Activated CD8-positive, alpha-beta memory T cell treated with anti-CD3 and anti-CD28 coated beads, Interleukin-2, amount 10 ng/mL, durations not matched to agents 7 days and 5 days (primary cell): ENCODE measurements around the gene ZNF580. TPM values are rescaled to one million over a fixed set of nuclear protein-coding genes. Genes with fewer than 3 reads are reported as not detected.

Experiments used
- ATAC-seq: fragments of 150-1000 bp; cut with Tn5 transposase; one replicate; pipeline ENCODE4 v1.10.0; 2021; ENCODE audit warnings: moderate library complexity
- CTCF ChIA-PET: fragments of 350-600 bp; sonication (Branson Sonifier 250); formaldehyde crosslinking; loops from one replicate; lab custom pipeline; 2021; ENCODE audit warnings: antibody characterized with exemption; lab: Charles Lee
- DNase-seq: peaks from one replicate; pipeline ENCODE4 v3.0.0-alpha.2; 2020
- H3K27ac Mint-ChIP-seq: one replicate; pipeline ENCODE4 v1.8.0; 2021; ENCODE audit warnings: mild to moderate bottlenecking, mixed read lengths
- H3K27me3 Mint-ChIP-seq: one replicate; pipeline ENCODE4 v1.8.0; 2021; ENCODE audit warnings: mixed read lengths
- H3K36me3 Mint-ChIP-seq: one replicate; pipeline ENCODE4 v1.8.0; 2021; ENCODE audit warnings: mild to moderate bottlenecking, mixed read lengths
- H3K4me1 Mint-ChIP-seq: one replicate; pipeline ENCODE4 v1.8.0; 2021; ENCODE audit warnings: mixed read lengths
- H3K4me3 Mint-ChIP-seq: one replicate; pipeline ENCODE4 v1.8.0; 2021; ENCODE audit warnings: mild to moderate bottlenecking, moderate library complexity, mixed read lengths
- H3K9me3 Mint-ChIP-seq: one replicate; pipeline ENCODE4 v1.8.0; 2022; ENCODE audit warnings: low read depth, mixed read lengths
- total RNA-seq, 2 experiments: library from RNA; stranded (reverse); gene quantifications; one replicate each; pipeline ENCODE4 v1.2.3, GENCODE V29; 2021

ZNF580 gene
- total RNA-seq, 2 experiments from 2014 or later, result 33.1 to 33.7 TPM

GRCh38 chr19:55646889-55647731 lies 6.3 kb downstream of the ZNF580 start:
- H3K27me3 Mint-ChIP-seq, result no peaks in the 10 kb centered on the region
- CTCF ChIA-PET, result interaction anchor here (1.2 to 5.5 kb wide), 4 partner anchors 13 to 143 kb away, joined by 3 to 74 read pairs (median 4); partner anchors contain the start of gene FIZ1
- H3K36me3 Mint-ChIP-seq, result peaks cover 7% of the 10 kb centered on the region
- peak overlapping the region; percentile 71 for H3K4me3 Mint-ChIP-seq
- ATAC-seq (no peak), DNase-seq (no peak)
- no peaks in the 10 kb centered on the region for H3K9me3 Mint-ChIP-seq
- H3K4me1 Mint-ChIP-seq, result peaks cover 37% of the 10 kb centered on the region
- H3K27ac Mint-ChIP-seq, result peak overlapping the region; percentile 75

DNA sequence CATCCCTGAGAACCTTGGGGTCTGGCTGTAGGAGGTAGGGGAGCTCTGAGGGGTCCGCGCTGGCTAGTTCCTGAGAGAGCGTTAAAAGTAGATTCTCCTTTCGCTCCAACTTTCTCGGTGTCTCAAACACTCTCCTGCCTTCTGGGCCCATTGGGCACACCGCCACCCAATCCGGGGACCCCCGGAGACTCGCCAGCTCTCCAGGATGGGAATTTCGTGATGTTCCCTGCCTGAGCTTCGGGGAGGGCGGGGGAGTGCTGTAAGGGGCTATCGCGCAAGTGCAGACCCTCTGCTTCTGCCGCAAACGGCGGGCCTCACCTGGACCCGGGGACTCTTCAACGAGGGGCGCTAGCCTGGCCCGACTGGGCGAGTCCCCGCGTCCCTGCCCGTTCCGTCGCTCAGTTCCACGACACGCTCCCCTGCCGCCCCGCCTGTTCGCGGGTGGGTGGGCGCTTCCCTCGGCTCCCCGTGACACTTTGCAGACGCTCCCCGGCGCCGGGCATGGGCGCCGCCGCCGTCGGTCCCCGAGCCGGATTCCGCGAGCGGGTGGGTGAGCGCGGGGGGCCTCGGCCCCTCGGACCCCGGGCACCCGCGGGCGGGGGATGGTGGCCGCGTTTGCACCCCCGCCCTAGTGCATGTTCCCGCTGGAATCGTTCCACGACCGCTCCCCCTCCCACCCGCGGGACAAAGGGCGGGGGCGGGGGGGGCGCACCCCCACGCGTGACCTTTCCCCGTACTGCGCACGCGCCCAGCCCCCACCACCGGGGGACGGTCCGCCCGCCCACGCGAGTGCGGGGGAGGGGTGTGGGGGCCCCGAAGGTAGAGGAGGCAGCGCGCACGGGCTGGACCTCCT lies 7.2 kb downstream of the ZNF580 start, which contains the start of gene CCDC106:
Gene CCDC106, plus strand, starts transcription at position 481 of the 853 bp plus-strand sequence. CDS start 835 bp downstream, outside the sequence.
- Mint-ChIP-seq H3K9me3 (no peaks in the 10 kb centered on the region), H3K27me3 (no peaks in the 10 kb centered on the region), H3K4me3 (peak within 1 kb of the TSS; percentile 71), H3K27ac (peak within 1 kb of the TSS; percentile 75), H3K4me1 (peaks cover 35% of the 10 kb centered on the region), H3K36me3 (peaks cover 8% of the 10 kb centered on the region)
- DNase-seq (no peak), ATAC-seq (peak; percentile 9)
- CTCF ChIA-PET, result interaction anchor here (1.2 to 5.5 kb wide), 4 partner anchors 8 to 67 kb away, joined by 3 to 74 read pairs (median 5); partner anchors contain the start of gene FIZ1

- Mint-ChIP-seq H3K27me3 (no peaks in the 10 kb centered on the region), H3K36me3 (peaks cover 8% of the 10 kb centered on the region), H3K9me3 (no peaks in the 10 kb centered on the region), H3K4me3 (peak overlapping the region; percentile 63), H3K27ac (peak overlapping the region; percentile 52), H3K4me1 (peaks cover 30% of the 10 kb centered on the region)
- no peak for ATAC-seq
- DNase-seq, result no peak
- CTCF ChIA-PET, result interaction anchor here (1.1 to 5.5 kb wide), 4 partner anchors 9 to 508 kb away, joined by 3 to 74 read pairs (median 4); no protein-coding TSS in a partner anchor
Observed at GRCh38 chr19:55648585-55649267, 7.9 kb downstream of the ZNF580 start.

- H3K4me1 Mint-ChIP-seq, result peaks cover 26% of the 10 kb centered on the region
- CTCF ChIA-PET, result interaction anchor here (1.1 to 5.5 kb wide), 4 partner anchors 10 to 509 kb away, joined by 3 to 74 read pairs (median 4); no protein-coding TSS in a partner anchor
- H3K9me3 Mint-ChIP-seq, result no peaks in the 10 kb centered on the region
- peaks cover 8% of the 10 kb centered on the region for H3K36me3 Mint-ChIP-seq
- DNase-seq (no peak), ATAC-seq (no peak)
- no peak overlapping the region for H3K27ac Mint-ChIP-seq
- peak overlapping the region; percentile 63 for H3K4me3 Mint-ChIP-seq
- no peaks in the 10 kb centered on the region for H3K27me3 Mint-ChIP-seq
Observed at GRCh38 chr19:55649268-55650125, 8.7 kb downstream of the ZNF580 start.

GRCh38 chr19:55650126-55650557 lies 9.3 kb downstream of the ZNF580 start:
- DNase-seq (no peak), ATAC-seq (no peak)
- Mint-ChIP-seq H3K27me3 (no peaks in the 10 kb centered on the region), H3K27ac (no peak overlapping the region), H3K4me3 (no peak overlapping the region), H3K4me1 (peaks cover 21% of the 10 kb centered on the region), H3K9me3 (no peaks in the 10 kb centered on the region), H3K36me3 (peaks cover 8% of the 10 kb centered on the region)
- CTCF ChIA-PET, result interaction anchor here (1.3 to 5.5 kb wide), 2 partner anchors 16 to 509 kb away, joined by 4 to 74 read pairs; no protein-coding TSS in a partner anchor

DNA sequence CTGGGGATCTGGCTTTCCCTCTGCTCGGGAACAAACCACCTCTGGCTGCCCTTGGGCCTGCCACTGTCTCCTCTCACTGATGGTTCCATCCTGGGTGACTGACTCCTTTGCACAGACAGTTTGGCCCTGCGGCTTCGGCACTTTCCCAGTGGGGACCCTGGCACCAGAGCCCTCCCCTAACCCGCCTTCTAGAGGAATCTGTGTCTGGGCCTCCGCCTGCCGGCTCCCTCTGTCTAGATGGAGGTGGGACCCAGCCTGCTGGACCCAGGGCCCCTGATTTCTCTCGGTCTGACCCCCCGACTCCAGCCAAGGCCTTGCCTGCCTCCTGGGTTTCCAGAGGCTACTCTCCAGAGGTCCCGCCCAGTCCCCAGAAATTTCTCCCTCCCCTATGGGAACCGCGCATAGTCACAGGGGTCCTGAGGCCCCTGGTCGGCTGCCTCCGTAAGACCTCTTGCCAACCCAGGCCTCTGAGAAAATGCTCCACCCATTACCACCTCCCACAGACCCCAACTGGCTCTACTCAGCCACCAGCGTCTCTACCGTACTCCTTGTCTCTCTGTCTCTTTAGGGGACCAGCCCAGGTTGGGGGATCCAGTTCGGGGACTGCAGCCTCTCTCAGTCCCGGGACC lies 9.9 kb downstream of the ZNF580 start:
- Mint-ChIP-seq H3K4me3 (no peak overlapping the region), H3K27ac (no peak overlapping the region), H3K27me3 (no peaks in the 10 kb centered on the region), H3K4me1 (peaks cover 16% of the 10 kb centered on the region), H3K36me3 (peaks cover 6% of the 10 kb centered on the region), H3K9me3 (no peaks in the 10 kb centered on the region)
- ATAC-seq (no peak), DNase-seq (no peak)
- CTCF ChIA-PET, result interaction anchor here (5.5 kb wide), 1 partner anchor 16 kb away, joined by 74 read pairs; no protein-coding TSS in a partner anchor

DNA sequence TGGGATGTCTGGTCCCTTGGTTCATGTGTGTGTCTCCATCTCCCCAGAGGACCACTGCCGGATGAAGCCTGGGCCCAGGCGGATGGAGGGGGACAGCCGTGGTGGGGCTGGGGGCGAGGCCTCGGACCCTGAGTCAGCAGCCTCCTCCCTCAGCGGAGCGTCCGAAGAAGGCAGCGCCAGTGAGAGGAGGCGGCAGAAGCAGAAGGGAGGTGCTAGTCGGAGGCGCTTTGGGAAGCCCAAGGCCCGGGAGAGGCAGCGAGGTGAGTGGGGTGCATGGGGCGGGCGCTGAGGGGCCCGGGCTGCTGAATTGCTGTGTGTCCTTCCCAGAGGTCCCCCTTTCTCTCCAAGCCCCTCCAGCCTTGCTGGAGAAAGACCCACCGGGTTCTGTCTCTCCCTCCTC lies 10.4 kb downstream of the ZNF580 start:
- Mint-ChIP-seq H3K9me3 (no peaks in the 10 kb centered on the region), H3K27ac (no peak overlapping the region), H3K27me3 (no peaks in the 10 kb centered on the region), H3K36me3 (peaks cover 11% of the 10 kb centered on the region), H3K4me1 (peaks cover 20% of the 10 kb centered on the region), H3K4me3 (no peak overlapping the region)
- CTCF ChIA-PET, result no interaction called here
- no peak for ATAC-seq
- no peak for DNase-seq

GRCh38 chr19:55652311-55653128 lies 11.7 kb downstream of the ZNF580 start:
- H3K36me3 Mint-ChIP-seq, result peaks cover 23% of the 10 kb centered on the region
- ATAC-seq (no peak), DNase-seq (no peak)
- no peaks in the 10 kb centered on the region for H3K27me3 Mint-ChIP-seq
- H3K9me3 Mint-ChIP-seq, result no peaks in the 10 kb centered on the region
- CTCF ChIA-PET, result interaction anchor here (0.7 to 3.9 kb wide), 15 partner anchors 9 to 681 kb away, joined by 3 to 104 read pairs (median 4); partner anchors contain the start of genes FIZ1, ZNF524, ZNF581 and ZNF628
- peaks cover 28% of the 10 kb centered on the region for H3K4me1 Mint-ChIP-seq
- H3K27ac Mint-ChIP-seq, result no peak overlapping the region
- peak overlapping the region; percentile 13 for H3K4me3 Mint-ChIP-seq

DNA sequence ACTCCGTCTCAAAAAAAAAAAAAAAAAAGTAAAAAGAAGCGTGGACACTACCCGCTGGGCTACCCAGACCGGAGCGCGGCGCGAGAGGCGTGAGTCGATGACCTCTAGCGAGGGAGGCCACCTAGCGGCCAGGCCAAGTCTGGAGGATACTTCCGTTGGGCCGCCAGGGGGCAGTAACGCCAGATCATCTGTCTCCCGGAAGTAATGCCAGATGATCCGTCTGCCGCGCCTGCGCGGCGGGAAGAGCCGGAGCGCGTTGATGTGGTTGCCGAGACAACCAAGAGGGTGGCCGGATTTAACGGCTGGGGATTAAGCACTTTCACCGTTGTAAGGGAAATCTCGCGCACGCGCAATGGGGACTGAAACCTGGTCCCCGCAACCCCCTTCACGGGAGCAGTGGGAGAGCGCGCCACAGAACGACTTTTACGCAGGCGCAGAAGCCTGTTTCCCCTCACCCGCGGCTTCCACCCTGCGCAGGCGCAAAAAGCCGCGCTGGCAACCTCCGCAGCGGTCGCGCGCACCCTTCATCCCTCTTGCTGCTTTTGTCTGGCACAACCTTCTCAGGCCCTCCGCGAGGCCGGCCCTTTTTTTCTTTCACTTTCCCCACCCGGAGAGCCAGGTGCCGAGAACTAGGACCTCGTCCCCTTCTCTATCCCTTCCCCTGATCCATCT lies 13.0 kb downstream of the ZNF580 start:
- Mint-ChIP-seq H3K4me3 (peak overlapping the region; percentile 88), H3K27me3 (no peaks in the 10 kb centered on the region), H3K9me3 (no peaks in the 10 kb centered on the region), H3K4me1 (peaks cover 35% of the 10 kb centered on the region), H3K36me3 (peaks cover 27% of the 10 kb centered on the region), H3K27ac (peak overlapping the region; percentile 95)
- DNase-seq (peak; percentile 98), ATAC-seq (peak; percentile 57)
- CTCF ChIA-PET, result interaction anchor here (0.7 to 3.9 kb wide), 27 partner anchors 10 to 679 kb away, joined by 3 to 104 read pairs (median 4); partner anchors contain the start of genes FIZ1, ZNF524, ZNF581 and ZNF628

DNA sequence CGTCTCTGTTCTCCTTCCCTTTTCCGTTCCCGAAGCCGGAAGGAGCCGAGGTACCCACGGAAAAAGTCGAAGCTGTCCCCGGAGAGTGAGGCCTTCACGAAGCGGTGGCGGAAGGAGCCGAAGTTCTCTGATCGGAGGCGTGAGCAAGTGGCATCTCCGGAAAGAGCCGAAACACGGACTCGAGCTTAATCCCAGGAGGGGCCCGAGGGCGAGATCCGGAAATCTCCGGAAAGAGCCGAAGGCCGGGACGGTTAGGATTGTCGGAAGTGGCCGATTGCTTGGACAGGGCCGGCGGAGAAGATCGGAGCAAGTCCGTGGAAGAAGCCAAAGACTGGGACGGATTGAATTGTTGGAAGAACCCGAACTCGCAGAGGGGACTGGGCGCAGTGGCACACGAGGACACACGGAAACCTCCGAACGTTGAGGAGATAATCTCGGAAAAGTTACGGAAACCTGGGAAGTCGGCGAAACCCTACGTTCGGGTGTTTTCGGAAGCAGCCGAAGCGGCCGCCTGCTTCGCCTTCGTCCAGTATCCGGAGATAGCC lies 13.6 kb downstream of the ZNF580 start:
- Mint-ChIP-seq H3K9me3 (no peaks in the 10 kb centered on the region), H3K27ac (peak overlapping the region; percentile 95), H3K36me3 (peaks cover 29% of the 10 kb centered on the region), H3K27me3 (no peaks in the 10 kb centered on the region), H3K4me3 (peak overlapping the region; percentile 88), H3K4me1 (peaks cover 35% of the 10 kb centered on the region)
- DNase-seq (peak; percentile 100), ATAC-seq (peak; percentile 81)
- CTCF ChIA-PET, result interaction anchor here (0.9 to 3.9 kb wide), 14 partner anchors 11 to 177 kb away, joined by 3 to 104 read pairs (median 5); partner anchors contain the start of genes FIZ1, ZNF524, ZNF581 and ZNF784
